Heart left ventricle (tissue), 16 donors: ENCODE measurements around the gene CELA3A. TPM values are rescaled to one million over a fixed set of nuclear protein-coding genes. Genes with fewer than 3 reads are reported as not detected.
A peak's percentile ranks its signal among the peaks of the same experiment; 100 is the strongest.
"Not testable (repeated sequence)": the region's sequence is repeated elsewhere in the genome, so short reads cannot be mapped to it uniquely, and the experiment has no call there.

ENCODE experiments used
- ATAC-seq, 4 donors: fragments of 200-7000 bp; cut with Tn5 transposase; one replicate each; pipeline ENCODE4 v1.9.1; 2020 to 2022; ENCODE audit warnings: moderate library complexity in 4 of 4, mild to moderate bottlenecking in 3 of 4, moderate number of reproducible peaks in 1 of 4
- DNase-seq, 5 donors: peaks; one replicate each; pipeline ENCODE4 v3.0.0-alpha.2; 2020
- H3K27ac ChIP-seq, 12 donors: fragments of 200-600 bp; sonication (generic) in 4 of 12; one replicate each; pipeline versions ENCODE4 v1.5.0 to v1.8.0; 2016 to 2022; ENCODE audit warnings: mild to moderate bottlenecking in 2 of 12
- H3K27me3 ChIP-seq, 9 donors: fragments of 200-600 bp; sonication (generic) in 2 of 9; one replicate each; pipeline versions ENCODE4 v1.5.1 to v1.8.0; 2016 to 2022; ENCODE audit warnings: mild to moderate bottlenecking in 3 of 9
- H3K36me3 ChIP-seq, 9 donors: fragments of 200-600 bp; sonication (generic) in 2 of 9; one replicate each; pipeline versions ENCODE4 v1.5.0 to v1.8.0; 2018 to 2022; ENCODE audit warnings: mild to moderate bottlenecking in 2 of 9
- H3K4me1 ChIP-seq, 12 donors: fragments of 200-600 bp; sonication (generic) in 4 of 12; one replicate each; pipeline versions ENCODE4 v1.5.0 to v1.8.0; 2016 to 2022; ENCODE audit warnings: mild to moderate bottlenecking in 3 of 12
- H3K4me3 ChIP-seq, 12 donors: fragments of 200-600 bp; sonication (generic) in 4 of 12; one replicate each; pipeline versions ENCODE4 v1.5.0 to v1.8.0; 2017 to 2022; ENCODE audit warnings: mild to moderate bottlenecking in 9 of 12, moderate library complexity in 4 of 12
- H3K9me3 ChIP-seq, 12 donors: fragments of 200-600 bp; sonication (generic) in 4 of 12; one replicate each; pipeline versions ENCODE4 v1.5.0 to v1.8.0; 2016 to 2022; ENCODE audit warnings: mild to moderate bottlenecking in 1 of 12
- CTCF ChIP-seq, 12 donors: fragments of 200-600 bp; sonication (generic) in 4 of 12; IDR thresholded peaks; one replicate each; pipeline versions ENCODE4 v1.5.0 to v1.8.0; 2018 to 2022; ENCODE audit warnings: antibody characterized with exemption in 12 of 12, mild to moderate bottlenecking in 5 of 12
- WGBS, 4 donors: extraction: QIAGEN DNeasy Blood & Tissue Kit in 2 of 4; methylation state at CpG; one replicate each; pipeline versions ENCODE4 v1.1.5 to v1.1.7; 2013 to 2018; 5-methylcytosine and 5-hydroxymethylcytosine counted together
- intact Hi-C, 10 donors: fragments of 100-400 bp; cut with DNase I; formaldehyde crosslinking; loops; one replicate each; pipeline versions ENCODE4 v1.11.1 to v1.14.2; 2022
- polyA plus RNA-seq, 2 donors: library from polyadenylated mRNA; stranded (reverse); fragments of 200-250 nt; gene quantifications; one replicate each; pipeline ENCODE4 v1.2.3, GENCODE V29; 2013
- total RNA-seq, 9 donors: library from RNA; depleted of rRNA in 2 of 9; stranded (reverse); fragments of >200 nt in 2 of 9; fragmentation: NEBNext Ultra II Directional in 3 of 9; extraction: Animal tissue kit (Norgen Biotek cat#: 25700) in 3 of 9; gene quantifications; one replicate each; pipeline versions ENCODE4 v1.1.0 to v1.2.4, GENCODE V29; 2016 to 2023
- donor health status: ischemic (EF 13 %, LVEDD 7.1; RV severe dilation, severe dysfunction).
- donor health status: healthy with polysubstance abuse.
- donor health status: DM: no; HTN: yes; CAD: no.
- donor health status: DM: no; HTN: no; CAD: no.
- donor health status: ischemic (EF 25% LVEDD 6.9; RV normal size, moderate dysfunction).
- donor health status: ischemic (EF 25% LVEDD 5.7; RV mildly dilated, moderate dysfunction).
- donor health status: healthy.
- donor health status: DM: yes; HTN: yes; CAD: no.
- donor health status: ischemic (EF 35%, LVEDD 5.7; RV mildly dilated, moderate dysfunction).
- donor health status: nonischemic (EF 11% LVEDD 7.7; RV severe dilation, severe dysfunction).
- donor health status: DM: yes; HTN: yes; CAD: no.
- donor health status: PGD.
- donor health status: ischemic (EF 29% LVEDD 5.4; RV normal size, mild dysfunction).
- donor health status: nonischemic (EF 23%, LVEDD 6.1; RV moderate dilation, normal function).

CELA3A gene
- total and polyA plus RNA-seq, 11 donors: 0.68 to 4.8 (median 3.1) TPM; not detected in 6

GRCh38 chr1:21973948-21974347 lies 27.5 kb upstream of the CELA3A start:
- H3K36me3 ChIP-seq, ATAC-seq, H3K27me3 ChIP-seq, H3K4me3 ChIP-seq, H3K4me1 ChIP-seq, H3K9me3 ChIP-seq, intact Hi-C loops, DNase-seq, H3K27ac ChIP-seq: not testable (repeated sequence)
- 73 to 86% (median 79%) methylated on average over 7 to 8 of the region's 8 CpGs for WGBS, 4 donors

- H3K9me3 ChIP-seq, DNase-seq, intact Hi-C loops, H3K4me3 ChIP-seq, H3K4me1 ChIP-seq, H3K27me3 ChIP-seq, H3K36me3 ChIP-seq, H3K27ac ChIP-seq: not testable (repeated sequence)
- WGBS, 4 donors: 20 to 35% (median 27%) methylated on average over 6 of the region's 6 CpGs
- peak; percentile 51 to 88 (median 85) for ATAC-seq
Observed at GRCh38 chr1:21974699-21975098, 26.8 kb upstream of the CELA3A start.

- H3K27ac ChIP-seq, H3K9me3 ChIP-seq, H3K4me3 ChIP-seq, H3K36me3 ChIP-seq, ATAC-seq, H3K27me3 ChIP-seq, DNase-seq, H3K4me1 ChIP-seq, intact Hi-C loops: not testable (repeated sequence)
- 87 to 95% (median 94%) methylated on average over 9 of the region's 9 CpGs for WGBS, 4 donors
Observed at GRCh38 chr1:21975296-21975695, 26.2 kb upstream of the CELA3A start.

GRCh38 chr1:21976703-21977239 lies 24.7 kb upstream of the CELA3A start, which contains the start of gene CELA3B:
CELA3B (plus strand) TSS chr1:21977022; CDS start chr1:21977040, 18 bp downstream.
- H3K27ac ChIP-seq, H3K27me3 ChIP-seq, DNase-seq, intact Hi-C loops, ATAC-seq, H3K4me3 ChIP-seq, H3K4me1 ChIP-seq, H3K36me3 ChIP-seq, H3K9me3 ChIP-seq: not testable (repeated sequence)
- 87 to 93% (median 88%) methylated on average over 8 to 9 of the region's 9 CpGs for WGBS, 4 donors

- ATAC-seq: not testable (repeated sequence)
Observed at GRCh38 chr1:21978209-21978608, 23.2 kb upstream of the CELA3A start.

GRCh38 chr1:21980515-21981220 lies 20.8 kb upstream of the CELA3A start:
- peak in 3 of 4 donors; percentile 58 to 79 (median 74) for ATAC-seq
- H3K4me3 ChIP-seq, H3K27me3 ChIP-seq, H3K9me3 ChIP-seq, H3K36me3 ChIP-seq, H3K4me1 ChIP-seq, H3K27ac ChIP-seq, intact Hi-C loops: not testable (repeated sequence)
- peak in 3 of 12 donors; percentile 13 to 23 (median 23) for TF ChIP-seq CTCF (IDR thresholded peaks at IDR 0.05)
- peak in 1 of 5 donors; percentile 31 for DNase-seq
- WGBS, 4 donors: 68 to 73% (median 70%) methylated on average over 11 to 21 of the region's 21 CpGs

More at GRCh38 chr1:21978209-21978608, 23.2 kb upstream of the CELA3A start:
- intact Hi-C loops, H3K36me3 ChIP-seq, H3K27me3 ChIP-seq, DNase-seq, H3K27ac ChIP-seq, H3K4me1 ChIP-seq, H3K9me3 ChIP-seq, H3K4me3 ChIP-seq: not testable (repeated sequence)
- WGBS, 4 donors: 90 to 95% (median 93%) methylated on average over 8 to 11 of the region's 11 CpGs

- H3K4me3 ChIP-seq, H3K9me3 ChIP-seq, H3K27ac ChIP-seq, DNase-seq, ATAC-seq, H3K27me3 ChIP-seq, H3K4me1 ChIP-seq, intact Hi-C loops, H3K36me3 ChIP-seq: not testable (repeated sequence)
- 72 to 81% (median 80%) methylated on average over 1 to 4 of the region's 4 CpGs; no CpG with 5 or more reads in 1 of the 4 donors for WGBS, 4 donors
Observed at GRCh38 chr1:21981253-21981652, 20.2 kb upstream of the CELA3A start.

GRCh38 chr1:21982122-21982521 lies 19.3 kb upstream of the CELA3A start:
- intact Hi-C loops, ATAC-seq: not testable (repeated sequence)
- 74 to 85% (median 83%) methylated on average over 6 of the region's 6 CpGs for WGBS, 4 donors

GRCh38 chr1:21983539-21983938 lies 17.9 kb upstream of the CELA3A start:
- intact Hi-C loops, H3K4me1 ChIP-seq, H3K4me3 ChIP-seq, H3K9me3 ChIP-seq, H3K27me3 ChIP-seq, ATAC-seq, H3K27ac ChIP-seq, DNase-seq, H3K36me3 ChIP-seq: not testable (repeated sequence)
- WGBS, 4 donors: 61 to 79% (median 66%) methylated on average over 4 to 11 of the region's 15 CpGs

More at GRCh38 chr1:21982122-21982521, 19.3 kb upstream of the CELA3A start:
- not testable (repeated sequence) for DNase-seq, H3K27me3 ChIP-seq, H3K9me3 ChIP-seq, H3K4me1 ChIP-seq, H3K36me3 ChIP-seq, H3K4me3 ChIP-seq, H3K27ac ChIP-seq

GRCh38 chr1:21985893-21986292 lies 15.6 kb upstream of the CELA3A start:
- H3K27ac ChIP-seq, H3K36me3 ChIP-seq, H3K4me3 ChIP-seq, H3K9me3 ChIP-seq, intact Hi-C loops, H3K27me3 ChIP-seq, ATAC-seq, DNase-seq, H3K4me1 ChIP-seq: not testable (repeated sequence)
- 0 to 100% (median 60%) methylated on average over 1 to 5 of the region's 5 CpGs for WGBS, 4 donors
